ENCODE data around the gene OXSR1. TPM values are rescaled to one million over a fixed set of nuclear protein-coding genes. Genes with fewer than 3 reads are reported as not detected.

OXSR1 gene
- total RNA-seq, 1 donor from 2014 or later, result 32.7 TPM

- TF ChIP-seq CTCF (IDR thresholded peaks at IDR 0.05), result no peak
- Histone ChIP-seq H3K4me1 (no peaks in the 10 kb centered on the region), H3K27me3 (no peaks in the 10 kb centered on the region), H3K36me3 (peaks cover 74% of the 10 kb centered on the region), H3K4me3 (no peak overlapping the region), H3K9me3 (no peaks in the 10 kb centered on the region), H3K27ac (no peak overlapping the region)
- DNase-seq (no peak), ATAC-seq (no peak)
- intact Hi-C loops (cut with DNase I), result no loop called here
Measured at GRCh38 chr3:38121832-38122461, 43.4 kb upstream of the OXSR1 start.

- intact Hi-C loops (cut with DNase I), result no loop called here
- H3K27ac ChIP-seq, result no peak overlapping the region
Measured at GRCh38 chr3:38122712-38123290, 42.5 kb upstream of the OXSR1 start.

GRCh38 chr3:38124324-38125122 lies 40.8 kb upstream of the OXSR1 start:
- ATAC-seq (no peak), DNase-seq (no peak)
- no peak overlapping the region for H3K27ac ChIP-seq

More at GRCh38 chr3:38122712-38123290, 42.5 kb upstream of the OXSR1 start:
- Histone ChIP-seq H3K9me3 (no peaks in the 10 kb centered on the region), H3K36me3 (peaks cover 83% of the 10 kb centered on the region), H3K27me3 (no peaks in the 10 kb centered on the region), H3K4me1 (no peaks in the 10 kb centered on the region), H3K4me3 (no peak overlapping the region)
- TF ChIP-seq CTCF (IDR thresholded peaks at IDR 0.05), result no peak
- no peak for DNase-seq
- ATAC-seq, result no peak

DNA sequence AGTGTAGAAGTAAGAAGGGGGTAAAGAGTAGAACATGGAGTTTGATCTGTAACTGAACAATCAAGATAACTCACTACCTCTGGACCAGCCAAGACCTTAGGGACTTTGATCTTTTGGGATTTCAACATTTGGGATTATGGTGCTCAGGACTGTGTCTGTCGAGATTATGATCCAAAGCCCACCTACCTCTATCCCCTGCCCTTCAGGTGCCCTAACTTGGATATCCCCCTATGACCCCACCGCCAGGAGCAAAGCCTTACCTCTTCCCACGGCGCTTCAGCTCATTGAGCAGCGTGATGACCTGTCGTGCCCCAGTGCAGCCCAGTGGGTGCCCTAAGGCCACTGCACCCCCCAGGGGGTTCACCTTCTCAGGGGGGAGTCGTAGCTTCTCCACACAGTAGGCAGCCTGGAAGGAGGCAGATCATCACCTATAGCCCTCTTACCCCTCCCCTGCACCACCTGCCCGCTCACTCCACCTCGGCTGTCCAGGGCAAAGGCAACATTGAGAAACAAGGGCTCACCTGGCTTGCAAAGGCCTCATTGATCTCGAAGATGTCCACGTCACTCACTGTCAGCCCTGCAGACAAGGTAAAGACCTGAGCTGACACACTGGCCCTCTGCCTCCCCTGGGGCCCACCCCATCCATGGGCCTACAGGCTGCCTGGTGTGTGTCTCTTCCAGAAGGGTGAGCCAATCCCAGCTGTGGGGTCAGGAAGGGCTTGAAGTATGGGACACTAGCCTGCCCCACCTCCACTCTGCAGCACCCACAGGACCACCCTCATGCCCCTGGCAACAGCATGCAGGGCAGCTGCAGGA lies 39.8 kb upstream of the OXSR1 start:
- TF ChIP-seq CTCF (IDR thresholded peaks at IDR 0.05), result no peak
- no peaks in the 10 kb centered on the region for H3K9me3 ChIP-seq
- H3K36me3 ChIP-seq, result peaks cover 100% of the 10 kb centered on the region
- no peak overlapping the region for H3K4me3 ChIP-seq
- DNase-seq (no peak), ATAC-seq (no peak)
- H3K27ac ChIP-seq, result no peak overlapping the region
- intact Hi-C loops (cut with DNase I), result no loop called here
- no peaks in the 10 kb centered on the region for H3K27me3 ChIP-seq
- peaks cover 8% of the 10 kb centered on the region for H3K4me1 ChIP-seq

More at GRCh38 chr3:38124324-38125122, 40.8 kb upstream of the OXSR1 start:
- H3K4me3 ChIP-seq, result no peak overlapping the region
- no peak for TF ChIP-seq CTCF (IDR thresholded peaks at IDR 0.05)
- peaks cover 8% of the 10 kb centered on the region for H3K4me1 ChIP-seq
- H3K27me3 ChIP-seq, result no peaks in the 10 kb centered on the region
- intact Hi-C loops (cut with DNase I), result no loop called here
- H3K9me3 ChIP-seq, result no peaks in the 10 kb centered on the region
- H3K36me3 ChIP-seq, result peaks cover 100% of the 10 kb centered on the region

- no peak for DNase-seq
- no peak for TF ChIP-seq CTCF (IDR thresholded peaks at IDR 0.05)
- H3K36me3 ChIP-seq, result peaks cover 100% of the 10 kb centered on the region
- peaks cover 8% of the 10 kb centered on the region for H3K4me1 ChIP-seq
- ATAC-seq, result no peak
- H3K4me3 ChIP-seq, result no peak overlapping the region
- H3K9me3 ChIP-seq, result no peaks in the 10 kb centered on the region
- intact Hi-C loops (cut with DNase I), result no loop called here
- no peaks in the 10 kb centered on the region for H3K27me3 ChIP-seq
- no peak overlapping the region for H3K27ac ChIP-seq
Measured at GRCh38 chr3:38126121-38126892, 39.0 kb upstream of the OXSR1 start.
